HG03175 (cell line): ENCODE results near the gene FGF7.
"Not testable (repeated sequence)": the region's sequence is repeated elsewhere in the genome, so short reads cannot be mapped to it uniquely, and the experiment has no call there.

ENCODE experiments used
- ATAC-seq: cut with Tn5 transposase; IDR thresholded peaks from one replicate; pipeline ENCODE4 v1.9.1; 2021; ENCODE audit warnings: mild to moderate bottlenecking, moderate library complexity; ENCODE audit not compliant: unreplicated experiment

FGF7 gene

DNA sequence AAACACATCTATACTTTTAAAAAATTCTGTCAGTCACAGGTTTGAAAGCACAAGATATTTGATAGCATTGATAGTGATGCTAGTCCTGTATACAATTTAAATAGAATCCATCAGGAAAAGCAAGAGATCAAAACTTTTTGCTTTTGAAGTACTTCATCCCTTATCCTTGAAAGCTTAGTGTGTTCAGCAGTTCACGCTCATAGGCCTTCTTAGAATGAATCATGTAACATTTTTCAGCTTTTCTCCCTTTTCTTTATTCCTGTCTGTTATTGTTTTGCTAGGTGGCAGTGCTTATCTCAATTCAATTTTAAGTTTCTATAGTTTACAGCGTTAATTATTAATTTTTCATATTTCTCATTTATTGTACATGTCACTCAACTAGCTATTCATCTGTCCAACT is 69.1 kb downstream of the FGF7 start:
- no peak for ATAC-seq

DNA sequence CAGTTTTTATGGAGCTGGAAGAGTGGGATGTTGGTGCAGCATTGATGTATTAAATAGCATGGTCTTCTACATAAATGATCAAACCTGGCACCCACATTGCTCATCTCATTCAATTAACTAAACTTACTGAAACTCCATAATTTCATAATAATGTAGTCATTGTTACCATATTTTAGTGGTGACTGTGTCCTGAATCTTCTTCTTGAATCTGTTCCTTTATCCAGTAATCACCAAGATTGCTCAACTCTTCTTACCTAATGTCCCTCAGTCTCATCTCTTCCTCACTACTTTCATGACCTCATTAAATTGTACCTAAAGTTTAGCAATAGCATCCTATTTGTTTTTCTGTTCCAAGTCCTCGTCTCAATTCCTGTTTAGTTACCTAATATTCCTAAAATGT is 69.8 kb downstream of the FGF7 start:
- ATAC-seq, result no peak

DNA sequence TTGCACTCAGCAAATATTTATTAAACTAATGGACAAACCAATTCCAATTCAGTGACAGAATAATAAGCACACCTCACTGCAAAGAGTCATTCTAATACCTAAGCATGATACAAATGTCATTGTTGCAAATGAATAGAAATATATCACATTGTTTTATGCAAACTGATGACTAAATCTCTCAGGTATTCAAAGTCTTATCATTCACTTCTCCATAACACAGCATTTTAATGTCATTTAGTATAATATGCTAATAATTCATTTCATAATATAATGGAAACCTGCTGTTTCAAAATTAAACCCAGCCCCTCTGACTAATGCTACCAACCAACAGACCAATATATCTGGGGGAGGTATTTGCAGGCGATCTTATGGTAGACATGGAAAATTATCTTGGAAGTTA is 71.8 kb downstream of the FGF7 start:
- no peak for ATAC-seq

DNA sequence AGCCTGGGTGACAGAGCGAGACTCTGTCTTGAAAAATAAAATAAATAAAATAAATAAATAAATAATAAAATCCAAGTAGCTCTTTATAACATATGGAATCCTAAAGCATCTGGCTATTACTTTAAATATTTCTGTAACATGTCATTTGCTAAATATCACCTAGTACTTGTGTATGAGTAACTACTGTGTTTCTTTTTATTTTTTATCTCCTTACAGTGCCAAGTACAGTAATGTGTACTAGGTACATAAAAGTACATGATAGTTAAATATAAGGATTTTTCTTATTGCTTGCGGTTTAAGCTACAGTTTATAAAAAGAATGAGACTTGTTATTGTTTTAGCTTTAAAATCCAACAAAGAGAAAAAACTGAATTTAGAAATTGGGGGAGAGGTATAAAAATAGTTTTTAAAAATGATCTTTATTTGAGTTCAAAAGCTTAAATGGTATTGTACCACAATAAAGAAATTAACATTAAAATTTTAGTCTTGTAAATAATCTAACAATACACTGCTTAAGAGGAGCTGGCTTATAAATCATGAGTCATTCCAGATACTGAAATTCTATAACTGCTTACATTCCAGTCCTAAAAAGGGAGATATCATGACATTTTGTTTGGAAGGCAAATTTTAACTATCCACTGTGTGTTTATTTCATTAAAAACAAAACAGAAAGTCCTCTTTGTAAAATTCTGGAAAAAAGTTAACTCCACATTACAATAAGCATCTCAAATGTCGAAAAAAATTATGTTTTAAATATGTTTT is 73.1 kb downstream of the FGF7 start:
- no peak for ATAC-seq

DNA sequence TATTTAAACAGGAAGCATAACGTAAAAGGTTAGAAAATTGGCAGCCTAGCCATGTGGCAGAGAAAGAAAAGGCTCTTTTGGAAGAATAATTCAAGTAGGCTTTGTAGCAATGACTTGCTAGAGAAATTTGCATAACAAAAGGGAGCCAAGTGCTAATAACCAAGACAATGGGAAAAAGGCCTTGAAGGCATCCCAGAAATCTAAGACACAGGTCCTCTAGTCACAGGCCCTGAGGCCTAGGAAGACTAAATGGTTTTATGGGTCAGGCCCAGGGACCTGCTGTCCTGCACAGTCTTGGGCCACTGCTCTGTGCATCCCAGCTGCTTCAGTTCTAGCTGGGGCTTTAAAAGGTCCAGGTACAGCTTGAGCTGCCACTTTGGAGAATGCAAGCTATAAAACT is 78.5 kb downstream of the FGF7 start:
- ATAC-seq, result no peak

DNA sequence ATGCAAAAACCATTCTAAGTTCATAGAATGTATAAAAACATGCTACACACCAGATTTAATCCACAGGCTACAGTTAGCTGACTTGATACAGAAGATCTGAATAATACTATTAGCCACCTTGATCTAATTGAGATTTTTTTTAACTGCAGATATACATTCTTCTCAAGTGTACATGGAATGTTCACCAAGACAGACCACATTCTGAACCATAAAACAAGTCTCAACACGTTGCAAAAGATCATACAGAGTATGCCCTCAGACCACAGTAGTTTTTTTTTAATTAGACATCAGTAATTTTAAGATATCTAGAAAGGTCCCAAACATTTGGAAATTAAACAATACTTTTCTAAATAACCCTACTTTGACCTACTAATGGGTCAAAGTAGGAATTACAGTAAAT is 83.3 kb downstream of the FGF7 start:
- no peak for ATAC-seq

DNA sequence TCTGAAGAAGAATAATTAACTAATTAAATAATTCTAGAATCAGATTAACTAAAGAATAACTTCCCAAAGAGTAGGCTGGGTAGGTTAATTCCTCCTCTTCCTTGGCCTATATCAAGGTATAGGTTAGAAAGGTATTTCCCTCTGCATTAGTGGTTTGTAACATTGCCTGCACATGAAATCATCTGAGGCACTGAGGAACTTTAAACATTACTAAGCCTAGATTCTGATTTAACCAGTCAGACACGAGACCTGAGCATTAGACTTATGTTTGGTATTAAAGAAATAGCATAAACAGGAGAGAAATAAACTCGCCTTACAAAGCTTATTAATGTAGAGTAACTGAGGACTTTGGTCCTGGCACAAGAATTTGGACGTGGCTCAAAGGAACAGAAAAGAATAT is 84.2 kb downstream of the FGF7 start:
- ATAC-seq, result no peak

DNA sequence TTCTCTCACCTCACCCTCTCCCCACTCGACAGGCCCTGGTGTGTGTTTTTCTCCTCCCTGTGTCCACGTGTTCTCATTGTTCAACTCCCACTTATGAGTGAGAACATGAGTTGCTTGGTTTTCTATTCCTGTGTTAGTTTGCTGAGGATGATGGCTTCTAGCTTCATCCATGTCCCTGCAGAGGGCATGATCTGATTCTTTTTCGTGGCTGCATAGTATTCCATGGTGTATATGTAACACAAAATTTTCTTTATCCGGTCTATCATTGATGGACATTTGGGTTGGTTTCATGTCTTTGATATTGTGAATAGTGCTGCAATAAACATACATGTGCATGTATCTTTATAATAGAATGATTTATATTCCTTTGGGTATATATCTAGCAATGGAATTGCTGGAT is 89.7 kb downstream of the FGF7 start:
- ATAC-seq, result not testable (repeated sequence)

DNA sequence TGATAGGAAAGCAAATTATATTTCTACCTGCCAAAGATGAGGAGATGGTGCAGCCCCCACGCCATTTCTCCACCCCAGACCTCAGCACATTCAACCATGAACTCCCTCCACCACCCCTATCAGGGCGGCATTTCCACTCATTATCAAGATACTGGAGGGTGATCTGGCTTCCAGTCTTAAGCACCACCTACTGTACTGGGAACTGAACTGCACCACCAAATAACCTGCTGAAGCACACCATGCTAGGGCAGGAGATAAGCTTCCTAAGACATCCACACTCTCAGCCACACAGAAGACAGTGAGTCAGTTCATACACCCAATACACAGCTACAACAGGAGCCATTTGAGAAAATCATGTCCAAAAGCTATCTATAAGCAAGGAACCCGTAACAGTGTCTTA is 98.8 kb downstream of the FGF7 start:
- ATAC-seq, result no peak

DNA sequence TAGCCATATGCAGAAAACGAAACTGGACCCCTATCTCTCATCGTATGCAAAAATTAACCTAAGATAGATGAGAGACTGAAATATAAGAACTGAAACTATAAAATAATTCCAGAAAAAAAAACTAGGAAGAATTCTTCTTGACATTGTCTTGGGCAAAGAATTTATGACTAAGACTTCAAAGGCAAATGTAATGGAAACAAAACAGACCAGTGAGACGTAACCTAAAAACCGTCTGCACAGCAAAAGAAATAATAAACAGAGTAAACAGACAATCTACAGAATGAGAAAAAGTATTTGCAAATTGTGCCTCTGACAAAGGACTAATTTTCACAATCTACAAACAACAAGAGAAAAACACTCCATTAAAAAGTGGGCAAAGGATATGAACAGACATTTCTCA is 105.2 kb downstream of the FGF7 start:
- ATAC-seq, result no peak

DNA sequence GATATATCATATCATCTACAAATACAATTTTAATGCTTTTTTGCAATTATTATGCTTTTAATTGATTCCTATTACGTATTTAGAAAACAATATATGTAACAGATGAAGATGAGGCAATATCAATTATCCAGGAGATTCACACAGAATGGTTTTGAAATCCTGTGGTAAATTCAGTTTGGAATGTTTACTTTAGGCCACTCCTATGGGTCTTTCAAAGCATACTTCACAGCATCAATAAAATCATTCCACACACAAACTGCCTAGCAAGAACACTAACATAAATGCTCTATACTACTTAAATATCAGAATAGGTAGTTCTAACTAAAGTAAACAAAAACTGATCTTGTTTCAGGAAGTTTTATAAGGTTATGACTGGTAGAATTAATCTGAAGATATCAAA is 107.0 kb downstream of the FGF7 start:
- no peak for ATAC-seq
